Lower leg skin (tissue), 4 donors: Measurements from ENCODE around the gene CORO7. TPM values are rescaled to one million over a fixed set of nuclear protein-coding genes. Genes with fewer than 3 reads are reported as not detected.

Experiments
- DNase-seq, 2 donors: peaks; one replicate each; pipeline ENCODE4 v3.0.0-alpha.2; 2019; ENCODE audit warnings: low spot score in 2 of 2
- H3K4me3 ChIP-seq: fragments of 200-600 bp; sonication (generic); 2 replicates; pipeline ENCODE4 v1.5.1; 2017; ENCODE audit warnings: mild to moderate bottlenecking, low read depth; ENCODE audit not compliant: poor library complexity, severe bottlenecking
- CTCF ChIP-seq, 3 donors: fragments of 450-650 bp; IDR thresholded peaks; one replicate each; pipeline ENCODE4 v1.5.1; 2016; ENCODE audit warnings: antibody characterized with exemption in 3 of 3, mild to moderate bottlenecking in 3 of 3, moderate library complexity in 2 of 3
- POLR2A ChIP-seq, 2 donors: fragments of 450-650 bp; IDR thresholded peaks; one replicate each; pipeline ENCODE4 v1.6.1; 2016 to 2017; ENCODE audit warnings: antibody characterized with exemption in 2 of 2, mild to moderate bottlenecking in 1 of 2, moderate library complexity in 1 of 2
- WGBS, 2 donors: methylation state at CpG; one replicate each; pipeline ENCODE4 v1.1.5; 2018; 5-methylcytosine and 5-hydroxymethylcytosine counted together
- intact Hi-C: fragments of 100-400 bp; cut with DNase I; formaldehyde crosslinking; loops from one replicate; pipeline ENCODE4 v1.15.0; 2023; ENCODE audit warnings: low total_unique reads
- total RNA-seq, 4 donors: library from RNA; depleted of rRNA; stranded (reverse); fragments of >200 nt; gene quantifications; one replicate each; pipeline ENCODE4 v1.1.0, GENCODE V29; 2016

Gene CORO7
- total RNA-seq, 4 donors from 2014 or later, result 18.4 to 39.0 (median 22.7) TPM

GRCh38 chr16:4317532-4318450, 98.6 kb downstream of the CORO7 start:
- no peak for TF ChIP-seq CTCF (IDR thresholded peaks at IDR 0.05)
- TF ChIP-seq POLR2A (IDR thresholded peaks at IDR 0.05), result no peak

GRCh38 chr16:4316864-4317531, 99.4 kb downstream of the CORO7 start:
- 17 to 28% methylated on average over 4 to 15 of the region's 20 CpGs for WGBS, 2 donors
- TF ChIP-seq POLR2A (IDR thresholded peaks at IDR 0.05), result no peak
- TF ChIP-seq CTCF (IDR thresholded peaks at IDR 0.05), result no peak
- DNase-seq, result peak in 1 of 2 donors; percentile 89
- no peak overlapping the region for H3K4me3 ChIP-seq
- intact Hi-C loops, result no loop called here

More at GRCh38 chr16:4317532-4318450, 98.6 kb downstream of the CORO7 start:
- DNase-seq, result no peak
- intact Hi-C loops, result no loop called here
- no peak overlapping the region for H3K4me3 ChIP-seq
- 38 to 50% methylated on average over 10 to 12 of the region's 12 CpGs for WGBS, 2 donors

GRCh38 chr16:4316108-4316863, 100.1 kb downstream of the CORO7 start:
- intact Hi-C loops, result no loop called here
- DNase-seq, result no peak
- peak overlapping the region; percentile 5 for H3K4me3 ChIP-seq
- WGBS, 2 donors, result 2 to 3% methylated on average over 41 to 43 of the region's 93 CpGs
- TF ChIP-seq POLR2A (IDR thresholded peaks at IDR 0.05) (no peak), CTCF (IDR thresholded peaks at IDR 0.05) (no peak)

- no peak for TF ChIP-seq CTCF (IDR thresholded peaks at IDR 0.05)
- no peak for TF ChIP-seq POLR2A (IDR thresholded peaks at IDR 0.05)
- intact Hi-C loops, result no loop called here
Measured at GRCh38 chr16:4315186-4316107, 100.9 kb downstream of the CORO7 start, which contains the start of gene GLIS2. TSS of gene GLIS2 (plus strand) at chr16:4316067. CDS start at chr16:4332281, 16,214 bp downstream.

More at GRCh38 chr16:4315186-4316107, 100.9 kb downstream of the CORO7 start, which contains the start of gene GLIS2:
- DNase-seq, result peak in 1 of 2 donors; percentile 93
- 0 to 1% methylated on average over 29 to 51 of the region's 115 CpGs for WGBS, 2 donors
- peak within 1 kb of the TSS; percentile 24 for H3K4me3 ChIP-seq
